Mucosa of gallbladder (tissue), 1 donor: ENCODE measurements around the gene CTNNA3. TPM values are rescaled to one million over a fixed set of nuclear protein-coding genes. Genes with fewer than 3 reads are reported as not detected.
"Not testable (repeated sequence)": the region's sequence is repeated elsewhere in the genome, so short reads cannot be mapped to it uniquely, and the experiment has no call there.

Experiments
- DNase-seq: peaks from one replicate; pipeline ENCODE4 v3.0.0-alpha.2; 2020; ENCODE audit warnings: low spot score
- total RNA-seq: library from RNA; stranded (reverse); gene quantifications from one replicate; pipeline ENCODE4 v1.2.1, GENCODE V29; 2021
- donor health status: DM: no; HTN: no; CAD: no.

Gene CTNNA3
- total RNA-seq, 1 donor from 2014 or later, result 3.7 TPM

- no peak for DNase-seq
These were observed 449.9 kb downstream of the CTNNA3 start for GRCh38 chr10:67246066-67246555.

GRCh38 chr10:67242528-67242927 lies 453.5 kb downstream of the CTNNA3 start:
- DNase-seq, result no peak

GRCh38 chr10:67241451-67241850 lies 454.5 kb downstream of the CTNNA3 start:
- DNase-seq, result no peak

- no peak for DNase-seq
These were observed 456.0 kb downstream of the CTNNA3 start for GRCh38 chr10:67239864-67240497.

GRCh38 chr10:67230680-67231500 lies 465.1 kb downstream of the CTNNA3 start:
- DNase-seq, result not testable (repeated sequence)

GRCh38 chr10:67225226-67225625 lies 470.8 kb downstream of the CTNNA3 start:
- DNase-seq, result no peak

- no peak for DNase-seq
These were observed 471.4 kb downstream of the CTNNA3 start for GRCh38 chr10:67224553-67224952.

GRCh38 chr10:67222934-67223333 lies 473.1 kb downstream of the CTNNA3 start:
- no peak for DNase-seq

- DNase-seq, result no peak
These were observed 474.0 kb downstream of the CTNNA3 start for GRCh38 chr10:67221939-67222494.

- no peak for DNase-seq
These were observed 484.3 kb downstream of the CTNNA3 start for GRCh38 chr10:67211680-67212079.

GRCh38 chr10:67207923-67208322 lies 488.1 kb downstream of the CTNNA3 start:
- not testable (repeated sequence) for DNase-seq

- no peak for DNase-seq
These were observed 495.0 kb downstream of the CTNNA3 start for GRCh38 chr10:67200913-67201564.

GRCh38 chr10:67175354-67175753 lies 520.6 kb downstream of the CTNNA3 start:
- DNase-seq, result no peak

- DNase-seq, result no peak
These were observed 522.2 kb downstream of the CTNNA3 start for GRCh38 chr10:67173787-67174186.

- no peak for DNase-seq
These were observed 524.0 kb downstream of the CTNNA3 start for GRCh38 chr10:67171970-67172369.

- no peak for DNase-seq
These were observed 539.8 kb downstream of the CTNNA3 start for GRCh38 chr10:67156239-67156638.

- DNase-seq, result no peak
These were observed 544.5 kb downstream of the CTNNA3 start for GRCh38 chr10:67151471-67151870.

- DNase-seq, result no peak
These were observed 551.5 kb downstream of the CTNNA3 start for GRCh38 chr10:67144530-67144929.

- DNase-seq, result no peak
These were observed 554.7 kb downstream of the CTNNA3 start for GRCh38 chr10:67141300-67141699.

GRCh38 chr10:67140641-67141040 lies 555.4 kb downstream of the CTNNA3 start:
- no peak for DNase-seq

- no peak for DNase-seq
These were observed 568.6 kb downstream of the CTNNA3 start for GRCh38 chr10:67127441-67127840.

GRCh38 chr10:67119651-67120050 lies 576.3 kb downstream of the CTNNA3 start:
- DNase-seq, result no peak
